Epithelial cell of proximal tubule (primary cell): ENCODE data around the gene TNFSF8. TPM values are rescaled to one million over a fixed set of nuclear protein-coding genes. Genes with fewer than 3 reads are reported as not detected.

Experiments
- DNase-seq: peaks from one replicate; pipeline ENCODE4 v3.0.0-alpha.2; 2011; ENCODE audit warnings: low read depth
- H3K4me3 ChIP-seq: 2 replicates; pipeline ENCODE4 v1.5.1; 2011; ENCODE audit warnings: low read depth, mild to moderate bottlenecking, low read length
- total RNA-seq: library from RNA; depleted of rRNA; stranded (reverse); fragments of >200 nt; gene quantifications from 2 replicates; pipeline ENCODE4 v1.2.3, GENCODE V29; 2015
- TF ChIP-seq, protein P1 (sequence below): conservative IDR thresholded peaks from 2 replicates; pipeline ENCODE4 v1.5.1; 2012; ENCODE audit warnings: low read depth, mild to moderate bottlenecking, low read length

TNFSF8 gene
- total RNA-seq, 1 donor from 2014 or later, result not detected

DNA sequence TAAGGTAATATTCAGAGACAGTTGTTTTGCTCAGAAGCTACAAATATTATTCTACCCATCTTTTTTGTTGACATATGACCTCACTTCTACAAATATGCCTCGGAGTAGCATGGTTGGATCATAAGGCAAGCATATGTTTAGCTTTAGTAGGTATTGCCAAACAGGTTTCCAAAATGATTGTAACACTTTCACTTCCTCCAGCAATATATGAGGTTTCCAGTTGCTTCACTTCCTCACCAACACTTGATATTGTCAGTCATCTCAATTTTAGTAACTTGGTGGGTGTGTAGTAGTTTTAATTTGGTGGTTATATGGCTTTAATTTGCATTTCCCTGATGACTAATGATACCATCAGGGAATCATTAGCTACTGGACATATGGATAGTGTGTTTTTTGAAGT, 46.7 kb downstream of the TNFSF8 start:
- TF ChIP-seq, protein P1, sequence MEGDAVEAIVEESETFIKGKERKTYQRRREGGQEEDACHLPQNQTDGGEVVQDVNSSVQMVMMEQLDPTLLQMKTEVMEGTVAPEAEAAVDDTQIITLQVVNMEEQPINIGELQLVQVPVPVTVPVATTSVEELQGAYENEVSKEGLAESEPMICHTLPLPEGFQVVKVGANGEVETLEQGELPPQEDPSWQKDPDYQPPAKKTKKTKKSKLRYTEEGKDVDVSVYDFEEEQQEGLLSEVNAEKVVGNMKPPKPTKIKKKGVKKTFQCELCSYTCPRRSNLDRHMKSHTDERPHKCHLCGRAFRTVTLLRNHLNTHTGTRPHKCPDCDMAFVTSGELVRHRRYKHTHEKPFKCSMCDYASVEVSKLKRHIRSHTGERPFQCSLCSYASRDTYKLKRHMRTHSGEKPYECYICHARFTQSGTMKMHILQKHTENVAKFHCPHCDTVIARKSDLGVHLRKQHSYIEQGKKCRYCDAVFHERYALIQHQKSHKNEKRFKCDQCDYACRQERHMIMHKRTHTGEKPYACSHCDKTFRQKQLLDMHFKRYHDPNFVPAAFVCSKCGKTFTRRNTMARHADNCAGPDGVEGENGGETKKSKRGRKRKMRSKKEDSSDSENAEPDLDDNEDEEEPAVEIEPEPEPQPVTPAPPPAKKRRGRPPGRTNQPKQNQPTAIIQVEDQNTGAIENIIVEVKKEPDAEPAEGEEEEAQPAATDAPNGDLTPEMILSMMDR, result no peak
- no peak for DNase-seq
- H3K4me3 ChIP-seq, result no peak overlapping the region

DNA sequence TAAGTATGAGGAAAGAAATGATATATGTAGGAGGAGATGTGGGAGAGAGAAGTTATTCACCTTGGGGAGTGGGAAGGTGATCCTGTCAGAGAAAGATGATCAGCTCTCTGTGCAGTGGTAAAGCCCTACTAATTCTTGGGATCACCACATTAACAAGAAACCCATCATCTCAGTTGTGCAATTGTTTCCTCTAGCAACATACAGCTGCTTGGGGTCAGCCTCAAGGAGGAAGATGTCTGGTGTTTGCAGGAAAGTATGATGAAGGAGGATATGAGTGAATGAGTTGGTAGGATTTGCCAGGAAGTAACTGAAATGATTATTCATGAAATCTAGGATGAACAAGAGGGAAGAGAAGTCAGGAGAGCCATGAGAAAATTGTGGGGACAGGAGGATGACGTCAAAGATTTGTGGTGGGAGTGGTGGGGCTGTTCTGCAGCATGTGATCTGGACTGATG, 50.1 kb downstream of the TNFSF8 start:
- no peak overlapping the region for H3K4me3 ChIP-seq
- TF ChIP-seq, protein P1, result no peak
- DNase-seq, result no peak

DNA sequence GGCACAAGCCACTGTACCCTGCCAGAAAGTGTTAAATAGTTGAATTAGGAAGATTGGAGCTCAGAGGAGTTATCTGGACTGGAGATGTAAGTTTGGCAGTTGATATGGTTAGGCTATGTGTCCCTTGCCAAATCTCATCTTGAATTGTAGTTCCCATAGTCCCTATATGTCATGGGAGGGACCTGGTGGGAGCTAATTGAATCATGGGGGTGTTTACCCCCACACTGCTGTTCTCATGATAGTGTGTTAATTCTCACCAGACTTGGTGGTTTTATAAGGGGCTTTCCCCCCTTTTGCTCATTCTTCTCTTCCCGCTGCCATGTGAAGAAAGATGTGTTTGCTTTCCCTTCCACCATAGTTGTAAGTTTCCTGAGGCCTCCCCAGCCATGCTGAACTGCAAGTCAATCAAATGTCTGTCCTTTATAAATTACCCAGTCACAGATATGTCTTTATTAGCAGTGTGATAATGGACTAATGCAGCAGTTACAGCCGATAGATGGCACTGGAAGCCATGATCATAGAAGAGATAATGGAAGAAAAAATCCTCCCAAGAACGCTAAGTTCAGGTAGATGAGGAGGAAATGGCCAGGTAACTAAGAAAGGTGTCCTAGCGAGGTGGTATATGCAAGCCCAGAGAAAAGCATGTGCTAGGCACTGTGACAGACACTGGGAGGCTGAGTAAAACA, 51.4 kb downstream of the TNFSF8 start:
- TF ChIP-seq, protein P1, result no peak
- no peak overlapping the region for H3K4me3 ChIP-seq
- no peak for DNase-seq

DNA sequence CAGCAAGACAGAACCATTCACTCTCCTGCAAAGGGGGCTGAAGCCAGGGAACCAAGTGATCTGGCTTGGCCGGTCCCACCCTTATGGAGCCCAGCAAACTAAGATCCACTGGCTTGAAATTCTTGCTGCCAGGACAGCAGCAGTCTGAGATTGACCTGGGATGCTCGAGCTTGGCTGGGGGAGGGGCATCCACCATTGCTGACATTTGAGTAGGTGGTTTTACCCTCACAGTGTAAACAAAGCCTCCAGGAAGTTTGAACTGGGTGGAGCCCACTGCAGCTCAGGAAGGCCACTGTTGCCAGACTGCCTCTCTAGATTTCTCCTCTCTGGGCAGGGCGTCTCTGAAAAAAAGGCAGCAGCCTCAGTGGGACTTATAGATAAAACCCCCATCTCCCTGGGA, 60.5 kb downstream of the TNFSF8 start:
- TF ChIP-seq, protein P1, result no peak
- no peak for DNase-seq
- H3K4me3 ChIP-seq, result no peak overlapping the region

DNA sequence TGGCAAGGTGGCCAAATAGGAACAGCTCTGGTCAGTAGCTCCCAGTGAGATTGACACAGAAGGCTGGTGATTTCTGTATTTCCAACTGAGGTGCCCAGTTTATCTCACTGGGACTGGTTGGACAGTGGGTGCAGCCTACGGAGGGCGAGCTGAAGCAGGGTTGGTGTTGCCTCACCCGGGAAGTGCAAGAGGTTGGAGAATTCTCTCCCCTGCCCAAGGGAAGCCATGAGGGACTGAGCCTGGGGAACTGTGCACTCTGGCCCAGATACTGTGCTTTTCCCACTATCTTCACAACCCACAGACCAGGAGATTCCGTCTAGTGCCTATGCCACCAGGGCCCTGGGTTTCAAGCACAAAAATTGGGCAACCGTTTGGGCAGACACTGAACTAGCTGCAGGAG, 61.0 kb downstream of the TNFSF8 start:
- no peak overlapping the region for H3K4me3 ChIP-seq
- TF ChIP-seq, protein P1, result no peak
- DNase-seq, result no peak

GRCh38 chr9:114867327-114867726, 63.1 kb downstream of the TNFSF8 start:
- no peak overlapping the region for H3K4me3 ChIP-seq
- TF ChIP-seq, protein P1, result no peak
- DNase-seq, result no peak

DNA sequence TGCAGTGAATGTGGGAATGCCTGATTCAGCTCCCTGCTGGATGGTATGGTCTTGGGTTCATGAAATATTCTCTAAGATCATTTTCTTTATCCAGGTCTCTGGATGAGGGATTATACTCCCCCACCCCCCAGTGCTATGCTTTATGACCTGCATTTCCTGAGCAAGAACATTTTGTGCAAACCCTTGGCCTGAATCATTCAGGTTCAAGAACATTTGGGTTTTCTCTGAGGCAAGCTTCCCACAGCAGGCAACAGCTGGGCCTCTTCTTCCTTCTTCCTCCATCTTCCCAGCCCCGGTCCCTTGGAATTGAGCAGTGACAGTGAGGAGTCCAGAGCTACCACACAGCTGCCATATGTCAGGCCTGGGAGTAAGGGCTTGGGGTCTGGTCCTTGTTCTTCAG, 65.9 kb downstream of the TNFSF8 start:
- DNase-seq, result no peak
- H3K4me3 ChIP-seq, result no peak overlapping the region
- TF ChIP-seq, protein P1, result no peak
